Activated T-cell treated with anti-CD3 and anti-CD28 coated beads, Interleukin-2, amount 50 U/mL, for 24 hours (primary cell): ENCODE measurements around the gene PRRC2B.

ENCODE experiments used
- DNase-seq: peaks from one replicate; pipeline ENCODE4 v3.0.0-alpha.2; 2020
- H3K27ac Mint-ChIP-seq: 2 replicates; pipeline ENCODE4 v1.8.0; 2020; ENCODE audit warnings: mild to moderate bottlenecking, mixed read lengths
- H3K27me3 Mint-ChIP-seq: 2 replicates; pipeline ENCODE4 v1.8.0; 2020; ENCODE audit warnings: mixed read lengths
- H3K36me3 Mint-ChIP-seq: 2 replicates; pipeline ENCODE4 v1.8.0; 2020; ENCODE audit warnings: low read depth, mixed read lengths
- H3K4me1 Mint-ChIP-seq: 2 replicates; pipeline ENCODE4 v1.8.0; 2020; ENCODE audit warnings: low read depth, mixed read lengths
- H3K4me3 Mint-ChIP-seq: 2 replicates; pipeline ENCODE4 v1.8.0; 2020; ENCODE audit warnings: mild to moderate bottlenecking, moderate library complexity, mixed read lengths
- H3K9me3 Mint-ChIP-seq: 2 replicates; pipeline ENCODE4 v1.8.0; 2020; ENCODE audit warnings: mixed read lengths

The PRRC2B gene

DNA sequence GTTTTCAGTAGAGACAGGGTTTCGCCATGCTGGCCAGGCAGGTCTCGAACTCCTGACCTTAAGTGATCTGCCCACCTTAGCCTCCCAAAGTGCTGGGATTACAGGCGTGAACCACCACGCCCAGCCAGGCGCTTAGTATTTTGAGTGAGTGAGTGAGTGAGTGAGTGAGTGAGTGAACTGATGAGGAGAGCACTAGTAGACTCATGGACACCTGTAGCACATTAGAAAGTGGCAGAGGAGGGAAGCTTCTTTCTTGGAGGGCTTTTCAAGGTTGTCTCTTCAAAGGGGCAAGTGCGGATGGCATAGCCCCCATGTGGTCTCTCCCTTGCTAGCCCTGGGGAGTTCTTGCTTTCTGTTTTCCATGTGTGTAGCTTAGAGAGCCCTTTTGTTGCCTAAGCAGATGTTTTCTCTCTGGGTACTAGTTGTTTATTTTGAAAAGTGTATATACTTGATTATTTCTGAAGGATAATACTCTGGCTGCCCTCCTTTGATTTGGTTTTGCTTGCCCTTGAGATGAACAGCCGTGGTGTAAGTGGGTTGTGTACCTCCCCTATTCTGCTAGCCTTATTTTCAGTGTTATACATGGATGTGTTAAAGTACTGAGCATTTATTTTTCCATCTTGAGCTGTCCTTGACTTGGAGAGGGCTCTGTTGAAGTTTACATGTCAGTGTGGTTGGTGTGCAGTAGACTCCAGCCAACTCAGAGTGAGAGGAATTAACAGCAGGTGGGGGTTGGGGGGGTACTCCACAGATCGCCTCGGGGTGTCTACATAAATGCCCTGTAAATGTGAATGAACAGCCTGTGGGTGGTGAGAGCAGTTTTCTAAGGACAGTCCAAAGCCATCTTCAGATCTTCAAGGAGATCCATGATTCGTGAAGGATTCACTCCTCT lies 35.5 kb downstream of the PRRC2B start:
- Mint-ChIP-seq H3K27me3 (no peaks in the 10 kb centered on the region), H3K4me1 (peaks cover 52% of the 10 kb centered on the region), H3K36me3 (peaks cover 67% of the 10 kb centered on the region), H3K9me3 (no peaks in the 10 kb centered on the region), H3K27ac (peak overlapping the region; percentile 85), H3K4me3 (no peak overlapping the region)
- DNase-seq = no peak

DNA sequence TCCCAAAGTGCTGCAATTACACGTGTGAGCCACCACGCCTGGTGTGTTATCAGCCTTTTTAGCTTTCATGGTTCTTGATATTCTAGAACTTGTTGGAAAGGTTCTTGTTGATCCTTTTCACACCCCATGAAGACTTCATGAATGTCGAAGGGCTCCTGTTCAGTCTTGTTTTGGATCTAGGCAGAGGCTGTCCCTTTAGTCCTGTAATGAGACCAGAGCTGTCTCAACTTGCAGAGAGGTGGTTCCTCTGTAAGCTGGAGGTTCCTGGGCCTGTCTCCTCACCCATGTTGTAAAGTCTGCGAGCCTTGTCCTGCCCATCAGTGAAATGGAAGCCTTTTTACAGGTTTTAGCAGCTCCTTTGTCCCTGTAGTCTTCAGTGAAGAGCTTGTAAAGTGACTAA lies 38.2 kb downstream of the PRRC2B start:
- H3K9me3 Mint-ChIP-seq = no peaks in the 10 kb centered on the region
- peak overlapping the region; percentile 70 for H3K27ac Mint-ChIP-seq
- H3K4me1 Mint-ChIP-seq = peaks cover 36% of the 10 kb centered on the region
- no peak overlapping the region for H3K4me3 Mint-ChIP-seq
- DNase-seq = no peak
- peaks cover 81% of the 10 kb centered on the region for H3K36me3 Mint-ChIP-seq
- H3K27me3 Mint-ChIP-seq = no peaks in the 10 kb centered on the region

DNA sequence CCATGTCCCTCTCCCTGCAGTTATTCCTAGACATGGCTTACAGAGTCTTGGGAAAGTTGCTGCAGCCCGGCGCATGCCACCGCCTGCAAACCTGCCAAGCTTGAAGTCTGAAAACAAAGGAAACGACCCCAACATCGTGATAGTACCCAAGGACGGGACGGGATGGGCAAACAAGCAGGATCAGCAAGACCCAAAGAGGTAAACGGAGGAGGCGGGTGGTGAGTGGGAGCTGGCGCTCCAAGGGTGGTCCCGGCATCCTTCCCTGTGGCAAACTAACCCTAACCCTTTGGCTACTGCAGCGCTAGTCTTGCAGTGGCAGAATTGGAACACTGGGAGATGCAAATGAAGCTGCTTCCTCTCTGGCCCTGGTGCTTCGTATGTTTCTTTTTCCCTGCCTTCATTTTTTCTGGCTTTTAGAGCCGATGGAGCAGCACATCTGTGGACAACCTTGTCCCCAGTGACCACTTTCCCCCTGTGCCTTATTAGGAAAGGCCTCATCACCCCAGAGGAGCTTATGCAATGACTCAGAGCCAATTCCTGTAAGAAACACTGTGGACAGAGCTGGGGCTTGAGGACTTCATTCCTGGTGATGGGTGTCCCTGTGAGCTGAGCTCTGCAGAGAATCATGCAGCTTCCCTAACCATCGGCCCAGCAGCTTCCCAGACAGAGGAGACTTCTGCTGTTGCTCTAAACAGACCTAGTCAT lies 38.9 kb downstream of the PRRC2B start:
- no peak for DNase-seq

GRCh38 chr9:131433302-131433854 lies 39.5 kb downstream of the PRRC2B start:
- Mint-ChIP-seq H3K4me3 (no peak overlapping the region), H3K27ac (peak overlapping the region; percentile 77), H3K9me3 (no peaks in the 10 kb centered on the region)

More for the DNA sequence above, 38.9 kb downstream of the PRRC2B start:
- peaks cover 29% of the 10 kb centered on the region for H3K4me1 Mint-ChIP-seq
- H3K36me3 Mint-ChIP-seq = peaks cover 81% of the 10 kb centered on the region
- H3K9me3 Mint-ChIP-seq = no peaks in the 10 kb centered on the region
- H3K4me3 Mint-ChIP-seq = no peak overlapping the region
- H3K27me3 Mint-ChIP-seq = no peaks in the 10 kb centered on the region
- H3K27ac Mint-ChIP-seq = peak overlapping the region; percentile 77

DNA sequence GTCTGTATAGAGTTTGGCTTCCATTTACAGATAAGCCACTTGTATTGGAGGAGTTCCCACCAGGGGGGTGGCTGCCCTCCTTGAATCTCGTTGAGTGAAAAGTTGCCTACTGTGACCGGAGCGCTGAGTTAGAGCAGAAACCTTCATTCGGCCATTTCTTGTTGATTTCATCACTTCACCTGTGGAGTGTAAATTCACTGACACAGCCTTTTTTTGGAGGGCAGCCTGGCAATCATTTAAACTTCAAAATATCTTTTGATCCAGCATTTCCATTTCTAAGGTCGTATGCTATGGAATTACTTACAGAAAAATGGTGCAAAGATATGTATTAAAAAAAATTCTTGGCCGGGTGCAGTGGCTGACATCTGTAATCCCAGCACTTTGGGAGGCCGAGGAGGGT lies 40.8 kb downstream of the PRRC2B start:
- no peak for DNase-seq
- Mint-ChIP-seq H3K4me3 (no peak overlapping the region), H3K27ac (peak overlapping the region; percentile 78), H3K4me1 (peaks cover 21% of the 10 kb centered on the region), H3K9me3 (no peaks in the 10 kb centered on the region), H3K27me3 (no peaks in the 10 kb centered on the region), H3K36me3 (peaks cover 92% of the 10 kb centered on the region)

More at GRCh38 chr9:131433302-131433854, 39.5 kb downstream of the PRRC2B start:
- Mint-ChIP-seq H3K4me1 (peaks cover 29% of the 10 kb centered on the region), H3K36me3 (peaks cover 87% of the 10 kb centered on the region), H3K27me3 (no peaks in the 10 kb centered on the region)
- DNase-seq = no peak

DNA sequence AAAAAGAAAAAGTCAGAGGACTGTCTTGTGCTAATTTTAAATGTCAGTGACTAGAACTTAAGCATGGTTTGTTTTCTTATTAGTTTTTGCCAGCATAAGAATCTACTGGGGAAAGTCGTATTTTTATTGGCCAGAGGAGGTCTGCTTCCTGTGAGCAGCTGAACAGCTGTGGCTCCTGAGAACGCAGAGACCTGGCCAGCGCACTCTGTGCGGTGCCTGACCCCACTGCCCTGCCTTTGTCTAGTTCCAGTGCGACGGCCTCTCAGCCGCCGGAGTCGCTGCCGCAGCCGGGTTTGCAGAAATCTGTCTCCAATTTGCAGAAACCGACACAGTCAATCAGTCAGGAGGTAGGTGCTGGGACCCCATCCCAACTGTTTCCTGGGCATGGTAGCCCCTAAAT lies 42.5 kb downstream of the PRRC2B start:
- H3K27ac Mint-ChIP-seq = peak overlapping the region; percentile 56
- no peaks in the 10 kb centered on the region for H3K9me3 Mint-ChIP-seq
- DNase-seq = no peak
- H3K4me3 Mint-ChIP-seq = no peak overlapping the region
- no peaks in the 10 kb centered on the region for H3K27me3 Mint-ChIP-seq
- peaks cover 96% of the 10 kb centered on the region for H3K36me3 Mint-ChIP-seq
- H3K4me1 Mint-ChIP-seq = peaks cover 30% of the 10 kb centered on the region

- DNase-seq = no peak
- peak overlapping the region; percentile 55 for H3K27ac Mint-ChIP-seq
- H3K36me3 Mint-ChIP-seq = peaks cover 99% of the 10 kb centered on the region
- H3K4me1 Mint-ChIP-seq = peaks cover 34% of the 10 kb centered on the region
- H3K4me3 Mint-ChIP-seq = no peak overlapping the region
- H3K27me3 Mint-ChIP-seq = no peaks in the 10 kb centered on the region
- no peaks in the 10 kb centered on the region for H3K9me3 Mint-ChIP-seq
Measured at GRCh38 chr9:131436865-131437271, 43.0 kb downstream of the PRRC2B start.

- H3K27ac Mint-ChIP-seq = peak overlapping the region; percentile 66
- peaks cover 30% of the 10 kb centered on the region for H3K4me1 Mint-ChIP-seq
Measured at GRCh38 chr9:131438190-131438589, 44.3 kb downstream of the PRRC2B start.

DNA sequence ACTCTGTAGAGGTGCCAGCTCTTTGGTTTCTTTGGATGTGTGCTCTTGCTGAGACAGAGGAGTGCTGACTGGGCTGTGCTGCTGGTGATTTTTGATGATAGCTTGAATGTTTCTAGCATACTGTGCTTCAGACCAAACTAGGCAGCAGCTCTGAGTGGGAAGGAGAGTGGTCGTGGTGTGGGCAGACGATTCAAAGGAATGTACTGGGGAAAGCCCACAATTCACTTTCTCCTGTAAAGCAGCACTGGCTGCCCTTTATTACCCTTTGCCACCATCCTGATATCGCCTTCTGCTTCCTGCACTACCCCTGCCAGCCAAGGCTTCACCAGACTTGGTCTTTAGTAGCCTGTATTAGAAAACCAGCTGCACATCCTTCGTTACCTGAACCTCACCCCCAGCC lies 45.3 kb downstream of the PRRC2B start:
- Mint-ChIP-seq H3K4me3 (no peak overlapping the region), H3K9me3 (no peaks in the 10 kb centered on the region), H3K36me3 (peaks cover 98% of the 10 kb centered on the region), H3K27me3 (no peaks in the 10 kb centered on the region), H3K27ac (peak overlapping the region; percentile 66), H3K4me1 (peaks cover 30% of the 10 kb centered on the region)
- DNase-seq = no peak

More at GRCh38 chr9:131438190-131438589, 44.3 kb downstream of the PRRC2B start:
- Mint-ChIP-seq H3K9me3 (no peaks in the 10 kb centered on the region), H3K36me3 (peaks cover 98% of the 10 kb centered on the region), H3K4me3 (no peak overlapping the region), H3K27me3 (no peaks in the 10 kb centered on the region)
- DNase-seq = no peak

DNA sequence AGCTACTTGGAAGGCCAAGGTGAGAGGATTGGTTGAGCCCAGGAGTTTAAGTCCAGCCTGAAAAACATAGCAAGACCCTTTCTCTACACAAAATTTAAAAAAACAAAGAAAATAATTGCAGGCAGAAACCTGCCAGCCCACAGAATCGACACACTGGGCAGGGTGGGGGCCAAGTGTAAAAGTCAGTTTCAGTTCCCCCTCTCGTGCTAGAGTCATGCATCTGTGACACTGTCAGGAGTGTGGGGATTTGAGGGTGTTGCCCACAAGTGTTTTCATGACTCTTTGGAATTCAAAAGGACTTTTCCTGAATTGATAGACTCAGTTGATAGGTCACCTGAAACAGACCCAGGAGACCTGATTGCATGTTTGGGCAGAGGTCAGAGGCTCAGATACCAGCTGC lies 47.6 kb downstream of the PRRC2B start:
- peaks cover 98% of the 10 kb centered on the region for H3K36me3 Mint-ChIP-seq
- DNase-seq = no peak

GRCh38 chr9:131442351-131442750 lies 48.5 kb downstream of the PRRC2B start:
- H3K4me1 Mint-ChIP-seq = peaks cover 31% of the 10 kb centered on the region
- DNase-seq = no peak
- H3K9me3 Mint-ChIP-seq = no peaks in the 10 kb centered on the region
- H3K4me3 Mint-ChIP-seq = no peak overlapping the region
- H3K27ac Mint-ChIP-seq = no peak overlapping the region
- H3K27me3 Mint-ChIP-seq = no peaks in the 10 kb centered on the region
- peaks cover 98% of the 10 kb centered on the region for H3K36me3 Mint-ChIP-seq

More for the DNA sequence above, 47.6 kb downstream of the PRRC2B start:
- H3K27me3 Mint-ChIP-seq = no peaks in the 10 kb centered on the region
- peaks cover 27% of the 10 kb centered on the region for H3K4me1 Mint-ChIP-seq
- no peak overlapping the region for H3K4me3 Mint-ChIP-seq
- no peaks in the 10 kb centered on the region for H3K9me3 Mint-ChIP-seq
- peak overlapping the region; percentile 68 for H3K27ac Mint-ChIP-seq

DNA sequence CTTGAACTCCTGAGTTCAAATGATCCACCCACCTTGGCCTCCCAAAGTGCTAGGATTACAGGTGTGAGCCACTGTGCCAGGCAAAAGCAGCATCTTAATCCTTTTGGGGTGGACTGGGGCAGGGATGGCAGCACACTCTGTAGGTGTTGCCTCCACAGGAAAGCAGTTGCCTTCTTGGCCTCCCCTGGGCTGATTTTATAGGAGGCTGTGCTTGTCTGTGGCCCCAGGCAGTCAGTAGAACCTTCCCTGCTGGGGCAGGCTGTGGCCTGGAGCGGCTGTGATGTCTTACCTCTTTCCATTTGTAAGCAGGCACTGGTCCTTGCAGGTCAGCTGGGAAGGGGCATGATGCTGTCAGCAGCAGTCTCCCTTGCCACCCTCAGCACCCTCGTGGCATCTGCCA lies 49.8 kb downstream of the PRRC2B start:
- Mint-ChIP-seq H3K27me3 (no peaks in the 10 kb centered on the region), H3K9me3 (no peaks in the 10 kb centered on the region), H3K4me3 (no peak overlapping the region), H3K36me3 (peaks cover 96% of the 10 kb centered on the region), H3K27ac (peak overlapping the region; percentile 64), H3K4me1 (peaks cover 26% of the 10 kb centered on the region)
- no peak for DNase-seq

DNA sequence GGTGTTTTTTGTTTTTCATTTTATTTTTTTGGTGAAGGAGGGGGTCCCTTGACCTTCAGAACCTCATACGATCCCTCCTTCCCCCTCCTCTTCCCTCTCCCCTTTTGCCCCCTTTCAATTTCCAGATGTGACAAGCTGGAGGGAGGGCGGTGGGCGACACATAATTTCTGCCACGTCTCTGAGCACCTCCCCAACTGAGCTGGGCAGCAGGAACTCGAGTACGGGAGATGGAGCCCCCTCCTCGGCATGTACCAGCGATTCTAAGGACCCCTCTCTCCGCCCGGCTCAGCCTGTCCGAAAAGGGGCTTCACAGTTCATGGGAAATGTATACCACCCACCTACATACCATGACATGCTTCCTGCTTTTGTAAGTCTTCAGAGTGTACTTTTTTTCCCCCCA lies 52.4 kb downstream of the PRRC2B start:
- DNase-seq = no peak
- Mint-ChIP-seq H3K36me3 (peaks cover 97% of the 10 kb centered on the region), H3K4me3 (no peak overlapping the region), H3K4me1 (peaks cover 21% of the 10 kb centered on the region), H3K9me3 (no peaks in the 10 kb centered on the region), H3K27ac (peak overlapping the region; percentile 73), H3K27me3 (no peaks in the 10 kb centered on the region)

DNA sequence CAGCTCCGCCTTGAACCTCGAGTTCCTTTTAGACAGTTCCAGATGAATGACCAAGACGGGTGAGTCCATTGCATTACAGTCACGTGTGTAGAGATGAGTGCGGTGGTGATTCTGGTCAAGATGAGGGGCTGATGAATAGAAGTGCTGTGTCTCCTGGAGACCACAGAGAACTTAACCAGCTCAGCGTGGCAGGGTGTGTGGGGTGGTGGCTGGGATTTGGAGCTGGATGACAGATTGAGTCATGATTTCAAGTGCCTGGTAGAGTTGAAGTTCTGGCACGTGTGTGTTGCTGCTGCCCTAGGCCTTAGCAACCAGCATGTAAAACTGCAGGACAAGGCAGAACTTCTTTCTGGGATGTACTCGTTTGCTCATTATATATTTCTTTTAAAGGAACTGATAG lies 53.3 kb downstream of the PRRC2B start:
- Mint-ChIP-seq H3K27ac (peak overlapping the region; percentile 73), H3K4me3 (no peak overlapping the region), H3K9me3 (no peaks in the 10 kb centered on the region), H3K27me3 (no peaks in the 10 kb centered on the region), H3K36me3 (peaks cover 97% of the 10 kb centered on the region), H3K4me1 (peaks cover 23% of the 10 kb centered on the region)
- DNase-seq = no peak
